WTC11 (cell line): Measurements from ENCODE around the gene HDAC10. TPM values are rescaled to one million over a fixed set of nuclear protein-coding genes. Genes with fewer than 3 reads are reported as not detected.

ENCODE experiments used
- ATAC-seq: fragments of 200-7000 bp; cut with Tn5 transposase; 2 replicates; pipeline ENCODE4 v1.10.0; 2021; ENCODE audit warnings: mild to moderate bottlenecking, moderate library complexity
- CTCF ChIA-PET: fragments of 300-600 bp; sonication (Branson Sonifier 250); formaldehyde crosslinking; loops from one replicate; lab custom pipeline; 2021; ENCODE audit warnings: antibody characterized with exemption; lab: Charles Lee
- POLR2A ChIA-PET: fragments of 350-600 bp; sonication (Branson Sonifier 250); formaldehyde crosslinking; loops from one replicate; lab custom pipeline; 2021; ENCODE audit warnings: antibody characterized with exemption; lab: Charles Lee
- DNase-seq: peaks from one replicate; pipeline ENCODE4 v3.0.0; 2021; ENCODE audit warnings: low spot score
- H3K27ac Mint-ChIP-seq: 2 replicates; pipeline ENCODE4 v1.8.0; 2021; ENCODE audit warnings: mixed read lengths
- H3K27me3 Mint-ChIP-seq: 2 replicates; pipeline ENCODE4 v1.8.0; 2021; ENCODE audit warnings: low read depth, mild to moderate bottlenecking, moderate library complexity, mixed read lengths
- H3K36me3 Mint-ChIP-seq: 2 replicates; pipeline ENCODE4 v1.8.0; 2021; ENCODE audit warnings: mixed read lengths
- H3K4me1 Mint-ChIP-seq: 2 replicates; pipeline ENCODE4 v1.8.0; 2022; ENCODE audit warnings: mixed read lengths
- H3K4me3 Mint-ChIP-seq: 2 replicates; pipeline ENCODE4 v1.8.0; 2021; ENCODE audit warnings: mild to moderate bottlenecking, moderate library complexity, mixed read lengths
- H3K9me3 Mint-ChIP-seq: 2 replicates; pipeline ENCODE4 v1.8.0; 2021; ENCODE audit warnings: mixed read lengths
- ELF4 ChIP-seq: sonication (generic); formaldehyde crosslinking; IDR thresholded peaks from 2 replicates; pipeline ENCODE4 v1.8.1; 2022; ENCODE audit warnings: low read depth, mild to moderate bottlenecking, moderate library complexity, missing genetic modification reagents
- EMX1 ChIP-seq: fragments of 250-450 bp; sonication (Bioruptor Pico); IDR thresholded peaks from 2 replicates; pipeline ENCODE4 v1.8.0; 2021; ENCODE audit warnings: mild to moderate bottlenecking
- FOXJ3 ChIP-seq: sonication (generic); formaldehyde crosslinking; IDR thresholded peaks from 2 replicates; pipeline ENCODE4 v1.9.0; 2021; ENCODE audit warnings: missing genetic modification reagents, mild to moderate bottlenecking, borderline replicate concordance
- KAT7 ChIP-seq: sonication (generic); formaldehyde crosslinking; IDR thresholded peaks from 2 replicates; pipeline ENCODE4 v1.8.1; 2023; ENCODE audit warnings: missing genetic modification reagents, mild to moderate bottlenecking, borderline replicate concordance
- NFE2L1 ChIP-seq: sonication (generic); formaldehyde crosslinking; IDR thresholded peaks from 2 replicates; pipeline ENCODE4 v1.8.1; 2023; ENCODE audit warnings: missing genetic modification reagents
- NR1H2 ChIP-seq: sonication (generic); formaldehyde crosslinking; IDR thresholded peaks from 2 replicates; pipeline ENCODE4 v1.9.0; 2021; ENCODE audit warnings: mild to moderate bottlenecking, moderate library complexity, missing genetic modification reagents
- PRRX2 ChIP-seq: fragments of 250-450 bp; sonication (Bioruptor Pico); IDR thresholded peaks from 2 replicates; pipeline ENCODE4 v1.8.0; 2021; ENCODE audit warnings: mild to moderate bottlenecking
- SMAD3 ChIP-seq: sonication (generic); formaldehyde crosslinking; IDR thresholded peaks from 2 replicates; pipeline ENCODE4 v1.8.0; 2022; ENCODE audit warnings: missing genetic modification reagents, mild to moderate bottlenecking, borderline replicate concordance
- ZNF416 ChIP-seq: fragments of 250-450 bp; sonication (Bioruptor Pico); IDR thresholded peaks from 2 replicates; pipeline ENCODE4 v1.9.0; 2021; ENCODE audit warnings: mild to moderate bottlenecking, inconsistent platforms
- ZNF671 ChIP-seq: fragments of 250-450 bp; sonication (Bioruptor Pico); IDR thresholded peaks from 2 replicates; pipeline ENCODE4 v1.8.0; 2021; ENCODE audit warnings: mild to moderate bottlenecking
- total RNA-seq: library from RNA; stranded (reverse); gene quantifications from 3 replicates; pipeline ENCODE4 v1.2.3, GENCODE V29; 2021
- TF ChIP-seq, protein P1 (sequence below): sonication (generic); formaldehyde crosslinking; IDR thresholded peaks from 2 replicates; pipeline ENCODE4 v1.8.0; 2022; ENCODE audit warnings: mild to moderate bottlenecking, missing genetic modification reagents
- TF ChIP-seq, protein P2 (sequence below): fragments of 250-450 bp; sonication (Bioruptor Pico); IDR thresholded peaks from 2 replicates; pipeline ENCODE4 v1.8.0; 2021; ENCODE audit warnings: mild to moderate bottlenecking
- TF ChIP-seq, protein P3 (sequence below): sonication (generic); formaldehyde crosslinking; IDR thresholded peaks from 2 replicates; pipeline ENCODE4 v1.8.0; 2022; ENCODE audit warnings: mild to moderate bottlenecking, missing genetic modification reagents
- TF ChIP-seq, protein P4 (sequence below): sonication (generic); formaldehyde crosslinking; IDR thresholded peaks from 2 replicates; pipeline ENCODE4 v1.8.1; 2023; ENCODE audit warnings: mild to moderate bottlenecking, missing genetic modification reagents
- TF ChIP-seq, protein P5 (sequence below): sonication (generic); formaldehyde crosslinking; IDR thresholded peaks from 2 replicates; pipeline ENCODE4 v1.8.1; 2022; ENCODE audit warnings: low read depth, missing genetic modification reagents, borderline replicate concordance
- TF ChIP-seq, protein P6 (sequence below): sonication (generic); formaldehyde crosslinking; IDR thresholded peaks from 2 replicates; pipeline ENCODE4 v1.8.1; 2023; ENCODE audit warnings: mild to moderate bottlenecking, missing genetic modification reagents, moderate library complexity
- TF ChIP-seq, protein P7 (sequence below): fragments of 250-450 bp; sonication (Bioruptor Pico); IDR thresholded peaks from 2 replicates; pipeline ENCODE4 v1.9.0; 2021; ENCODE audit warnings: mild to moderate bottlenecking
- TF ChIP-seq, protein P8 (sequence below): sonication (generic); formaldehyde crosslinking; IDR thresholded peaks from 2 replicates; pipeline ENCODE4 v1.8.1; 2023; ENCODE audit warnings: mild to moderate bottlenecking, missing genetic modification reagents, moderate library complexity
- TF ChIP-seq, protein P9 (sequence below): fragments of 250-450 bp; sonication (Bioruptor Pico); IDR thresholded peaks from 2 replicates; pipeline ENCODE4 v1.9.0; 2021; ENCODE audit warnings: mild to moderate bottlenecking

The HDAC10 gene
- total RNA-seq, 1 experiment from 2014 or later = 40.9 TPM

DNA sequence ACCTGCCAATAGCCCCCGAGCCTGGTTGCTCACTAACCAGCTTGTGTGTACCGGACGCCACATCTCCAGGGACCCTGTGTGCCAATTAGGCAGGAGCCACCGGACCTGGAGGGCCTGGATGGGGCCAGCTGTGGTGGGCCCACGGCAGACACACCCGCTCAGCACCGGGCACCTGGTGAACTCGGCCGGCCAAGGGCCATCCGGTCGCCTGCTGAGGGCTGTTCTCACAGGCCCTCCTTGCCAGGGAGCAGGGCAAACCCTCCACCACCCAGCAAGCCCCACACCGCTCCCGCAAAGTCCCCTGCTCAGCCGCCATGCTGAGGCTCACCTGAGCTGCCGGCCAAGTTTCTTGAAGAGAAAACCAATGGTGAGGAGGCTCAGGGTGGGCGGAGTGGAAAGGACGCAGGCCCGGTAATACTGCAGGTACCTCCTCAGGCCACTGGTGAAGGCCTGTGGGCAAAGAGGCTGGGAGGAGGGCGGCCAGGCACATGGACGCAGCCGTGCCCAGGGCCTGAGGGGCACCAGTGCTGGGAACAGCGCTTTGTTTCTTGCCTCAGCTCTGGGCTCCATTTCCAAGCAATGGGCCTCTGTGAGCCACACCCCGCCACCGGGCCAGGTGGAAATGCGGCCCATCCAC, 23.4 kb downstream of the HDAC10 start:
- Mint-ChIP-seq H3K36me3 (peaks cover 18% of the 10 kb centered on the region), H3K27ac (no peak overlapping the region)
- ATAC-seq = no peak
- TF ChIP-seq PRRX2 (no peak), FOXJ3 (no peak), EMX1 (no peak), SMAD3 (CRISPR knock-in tag) (no peak), NR1H2 (CRISPR knock-in tag) (no peak), KAT7 (CRISPR knock-in tag) (no peak)
- TF ChIP-seq, protein P1, sequence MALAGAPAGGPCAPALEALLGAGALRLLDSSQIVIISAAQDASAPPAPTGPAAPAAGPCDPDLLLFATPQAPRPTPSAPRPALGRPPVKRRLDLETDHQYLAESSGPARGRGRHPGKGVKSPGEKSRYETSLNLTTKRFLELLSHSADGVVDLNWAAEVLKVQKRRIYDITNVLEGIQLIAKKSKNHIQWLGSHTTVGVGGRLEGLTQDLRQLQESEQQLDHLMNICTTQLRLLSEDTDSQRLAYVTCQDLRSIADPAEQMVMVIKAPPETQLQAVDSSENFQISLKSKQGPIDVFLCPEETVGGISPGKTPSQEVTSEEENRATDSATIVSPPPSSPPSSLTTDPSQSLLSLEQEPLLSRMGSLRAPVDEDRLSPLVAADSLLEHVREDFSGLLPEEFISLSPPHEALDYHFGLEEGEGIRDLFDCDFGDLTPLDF (CRISPR knock-in tag) = no peak
- TF ChIP-seq, protein P2, sequence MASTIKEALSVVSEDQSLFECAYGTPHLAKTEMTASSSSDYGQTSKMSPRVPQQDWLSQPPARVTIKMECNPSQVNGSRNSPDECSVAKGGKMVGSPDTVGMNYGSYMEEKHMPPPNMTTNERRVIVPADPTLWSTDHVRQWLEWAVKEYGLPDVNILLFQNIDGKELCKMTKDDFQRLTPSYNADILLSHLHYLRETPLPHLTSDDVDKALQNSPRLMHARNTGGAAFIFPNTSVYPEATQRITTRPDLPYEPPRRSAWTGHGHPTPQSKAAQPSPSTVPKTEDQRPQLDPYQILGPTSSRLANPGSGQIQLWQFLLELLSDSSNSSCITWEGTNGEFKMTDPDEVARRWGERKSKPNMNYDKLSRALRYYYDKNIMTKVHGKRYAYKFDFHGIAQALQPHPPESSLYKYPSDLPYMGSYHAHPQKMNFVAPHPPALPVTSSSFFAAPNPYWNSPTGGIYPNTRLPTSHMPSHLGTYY (CRISPR knock-in tag) = no peak
- TF ChIP-seq, protein P3, sequence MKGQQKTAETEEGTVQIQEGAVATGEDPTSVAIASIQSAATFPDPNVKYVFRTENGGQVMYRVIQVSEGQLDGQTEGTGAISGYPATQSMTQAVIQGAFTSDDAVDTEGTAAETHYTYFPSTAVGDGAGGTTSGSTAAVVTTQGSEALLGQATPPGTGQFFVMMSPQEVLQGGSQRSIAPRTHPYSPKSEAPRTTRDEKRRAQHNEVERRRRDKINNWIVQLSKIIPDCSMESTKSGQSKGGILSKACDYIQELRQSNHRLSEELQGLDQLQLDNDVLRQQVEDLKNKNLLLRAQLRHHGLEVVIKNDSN (CRISPR knock-in tag) = no peak
- TF ChIP-seq, protein P4, sequence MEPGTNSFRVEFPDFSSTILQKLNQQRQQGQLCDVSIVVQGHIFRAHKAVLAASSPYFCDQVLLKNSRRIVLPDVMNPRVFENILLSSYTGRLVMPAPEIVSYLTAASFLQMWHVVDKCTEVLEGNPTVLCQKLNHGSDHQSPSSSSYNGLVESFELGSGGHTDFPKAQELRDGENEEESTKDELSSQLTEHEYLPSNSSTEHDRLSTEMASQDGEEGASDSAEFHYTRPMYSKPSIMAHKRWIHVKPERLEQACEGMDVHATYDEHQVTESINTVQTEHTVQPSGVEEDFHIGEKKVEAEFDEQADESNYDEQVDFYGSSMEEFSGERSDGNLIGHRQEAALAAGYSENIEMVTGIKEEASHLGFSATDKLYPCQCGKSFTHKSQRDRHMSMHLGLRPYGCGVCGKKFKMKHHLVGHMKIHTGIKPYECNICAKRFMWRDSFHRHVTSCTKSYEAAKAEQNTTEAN (CRISPR knock-in tag) = no peak
- TF ChIP-seq, protein P5, sequence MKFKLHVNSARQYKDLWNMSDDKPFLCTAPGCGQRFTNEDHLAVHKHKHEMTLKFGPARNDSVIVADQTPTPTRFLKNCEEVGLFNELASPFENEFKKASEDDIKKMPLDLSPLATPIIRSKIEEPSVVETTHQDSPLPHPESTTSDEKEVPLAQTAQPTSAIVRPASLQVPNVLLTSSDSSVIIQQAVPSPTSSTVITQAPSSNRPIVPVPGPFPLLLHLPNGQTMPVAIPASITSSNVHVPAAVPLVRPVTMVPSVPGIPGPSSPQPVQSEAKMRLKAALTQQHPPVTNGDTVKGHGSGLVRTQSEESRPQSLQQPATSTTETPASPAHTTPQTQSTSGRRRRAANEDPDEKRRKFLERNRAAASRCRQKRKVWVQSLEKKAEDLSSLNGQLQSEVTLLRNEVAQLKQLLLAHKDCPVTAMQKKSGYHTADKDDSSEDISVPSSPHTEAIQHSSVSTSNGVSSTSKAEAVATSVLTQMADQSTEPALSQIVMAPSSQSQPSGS (CRISPR knock-in tag) = no peak
- TF ChIP-seq, all 79 proteins: peak for 0
- Mint-ChIP-seq H3K4me1 (no peaks in the 10 kb centered on the region), H3K4me3 (no peak overlapping the region), H3K27me3 (no peaks in the 10 kb centered on the region), H3K9me3 (no peaks in the 10 kb centered on the region)
- ChIA-PET POLR2A (interaction anchor here (0.5 kb wide), 1 partner anchor 648 kb away, joined by 7 read pairs; no protein-coding TSS in a partner anchor), CTCF (interaction anchor here (1.3 to 3.5 kb wide), 2 partner anchors 9 to 13 kb away, joined by 4 to 15 read pairs; no protein-coding TSS in a partner anchor)
- no peak for DNase-seq

DNA sequence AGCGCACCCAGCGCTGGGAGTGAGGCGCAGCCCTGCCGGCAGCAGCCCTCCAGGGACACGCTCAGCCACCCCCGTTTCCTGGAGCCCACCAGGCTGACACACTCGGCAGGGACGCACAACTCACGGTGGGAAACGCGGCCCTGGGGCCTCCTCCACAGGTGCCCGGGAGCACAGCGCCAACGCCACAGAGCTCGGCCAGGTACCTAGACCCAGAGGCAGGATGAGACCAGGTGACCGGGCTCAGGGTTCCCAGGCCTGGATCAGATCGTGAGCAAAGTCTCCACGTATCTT, 24.2 kb downstream of the HDAC10 start:
- no peaks in the 10 kb centered on the region for H3K9me3 Mint-ChIP-seq
- ChIA-PET CTCF (interaction anchor here (3.5 kb wide), 1 partner anchor 10 kb away, joined by 15 read pairs; no protein-coding TSS in a partner anchor), POLR2A (no interaction called here)
- H3K27me3 Mint-ChIP-seq = no peaks in the 10 kb centered on the region
- H3K36me3 Mint-ChIP-seq = peaks cover 18% of the 10 kb centered on the region
- H3K4me1 Mint-ChIP-seq = no peaks in the 10 kb centered on the region
- no peak overlapping the region for H3K27ac Mint-ChIP-seq
- no peak overlapping the region for H3K4me3 Mint-ChIP-seq
- ATAC-seq (no peak), DNase-seq (no peak)
- TF ChIP-seq NFE2L1 (no peak), ELF4 (CRISPR knock-in tag) (no peak), ZNF671 (CRISPR knock-in tag) (no peak), ZNF416 (no peak), EMX1 (no peak)
- TF ChIP-seq, protein P6, sequence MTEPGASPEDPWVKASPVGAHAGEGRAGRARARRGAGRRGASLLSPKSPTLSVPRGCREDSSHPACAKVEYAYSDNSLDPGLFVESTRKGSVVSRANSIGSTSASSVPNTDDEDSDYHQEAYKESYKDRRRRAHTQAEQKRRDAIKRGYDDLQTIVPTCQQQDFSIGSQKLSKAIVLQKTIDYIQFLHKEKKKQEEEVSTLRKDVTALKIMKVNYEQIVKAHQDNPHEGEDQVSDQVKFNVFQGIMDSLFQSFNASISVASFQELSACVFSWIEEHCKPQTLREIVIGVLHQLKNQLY (CRISPR knock-in tag) = no peak
- TF ChIP-seq, protein P7, sequence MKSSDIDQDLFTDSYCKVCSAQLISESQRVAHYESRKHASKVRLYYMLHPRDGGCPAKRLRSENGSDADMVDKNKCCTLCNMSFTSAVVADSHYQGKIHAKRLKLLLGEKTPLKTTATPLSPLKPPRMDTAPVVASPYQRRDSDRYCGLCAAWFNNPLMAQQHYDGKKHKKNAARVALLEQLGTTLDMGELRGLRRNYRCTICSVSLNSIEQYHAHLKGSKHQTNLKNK = no peak
- TF ChIP-seq, protein P8, sequence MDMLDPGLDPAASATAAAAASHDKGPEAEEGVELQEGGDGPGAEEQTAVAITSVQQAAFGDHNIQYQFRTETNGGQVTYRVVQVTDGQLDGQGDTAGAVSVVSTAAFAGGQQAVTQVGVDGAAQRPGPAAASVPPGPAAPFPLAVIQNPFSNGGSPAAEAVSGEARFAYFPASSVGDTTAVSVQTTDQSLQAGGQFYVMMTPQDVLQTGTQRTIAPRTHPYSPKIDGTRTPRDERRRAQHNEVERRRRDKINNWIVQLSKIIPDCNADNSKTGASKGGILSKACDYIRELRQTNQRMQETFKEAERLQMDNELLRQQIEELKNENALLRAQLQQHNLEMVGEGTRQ (CRISPR knock-in tag) = no peak
- TF ChIP-seq, protein P9, sequence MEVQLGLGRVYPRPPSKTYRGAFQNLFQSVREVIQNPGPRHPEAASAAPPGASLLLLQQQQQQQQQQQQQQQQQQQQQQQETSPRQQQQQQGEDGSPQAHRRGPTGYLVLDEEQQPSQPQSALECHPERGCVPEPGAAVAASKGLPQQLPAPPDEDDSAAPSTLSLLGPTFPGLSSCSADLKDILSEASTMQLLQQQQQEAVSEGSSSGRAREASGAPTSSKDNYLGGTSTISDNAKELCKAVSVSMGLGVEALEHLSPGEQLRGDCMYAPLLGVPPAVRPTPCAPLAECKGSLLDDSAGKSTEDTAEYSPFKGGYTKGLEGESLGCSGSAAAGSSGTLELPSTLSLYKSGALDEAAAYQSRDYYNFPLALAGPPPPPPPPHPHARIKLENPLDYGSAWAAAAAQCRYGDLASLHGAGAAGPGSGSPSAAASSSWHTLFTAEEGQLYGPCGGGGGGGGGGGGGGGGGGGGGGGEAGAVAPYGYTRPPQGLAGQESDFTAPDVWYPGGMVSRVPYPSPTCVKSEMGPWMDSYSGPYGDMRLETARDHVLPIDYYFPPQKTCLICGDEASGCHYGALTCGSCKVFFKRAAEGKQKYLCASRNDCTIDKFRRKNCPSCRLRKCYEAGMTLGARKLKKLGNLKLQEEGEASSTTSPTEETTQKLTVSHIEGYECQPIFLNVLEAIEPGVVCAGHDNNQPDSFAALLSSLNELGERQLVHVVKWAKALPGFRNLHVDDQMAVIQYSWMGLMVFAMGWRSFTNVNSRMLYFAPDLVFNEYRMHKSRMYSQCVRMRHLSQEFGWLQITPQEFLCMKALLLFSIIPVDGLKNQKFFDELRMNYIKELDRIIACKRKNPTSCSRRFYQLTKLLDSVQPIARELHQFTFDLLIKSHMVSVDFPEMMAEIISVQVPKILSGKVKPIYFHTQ (CRISPR knock-in tag) = no peak
